Lower leg skin (tissue), 4 donors: Measurements from ENCODE around the gene CHST12. TPM values are rescaled to one million over a fixed set of nuclear protein-coding genes. Genes with fewer than 3 reads are reported as not detected.
A peak's percentile ranks its signal among the peaks of the same experiment; 100 is the strongest.

ENCODE experiments used
- DNase-seq, 2 donors: peaks; one replicate each; pipeline ENCODE4 v3.0.0-alpha.2; 2019; ENCODE audit warnings: low spot score in 2 of 2
- H3K4me3 ChIP-seq: fragments of 200-600 bp; sonication (generic); 2 replicates; pipeline ENCODE4 v1.5.1; 2017; ENCODE audit warnings: mild to moderate bottlenecking, low read depth; ENCODE audit not compliant: poor library complexity, severe bottlenecking
- POLR2A ChIP-seq, 2 donors: fragments of 450-650 bp; IDR thresholded peaks; one replicate each; pipeline ENCODE4 v1.6.1; 2016 to 2017; ENCODE audit warnings: antibody characterized with exemption in 2 of 2, mild to moderate bottlenecking in 1 of 2, moderate library complexity in 1 of 2
- WGBS, 2 donors: methylation state at CpG; one replicate each; pipeline ENCODE4 v1.1.5; 2018; 5-methylcytosine and 5-hydroxymethylcytosine counted together
- intact Hi-C: fragments of 100-400 bp; cut with DNase I; formaldehyde crosslinking; loops from one replicate; pipeline ENCODE4 v1.15.0; 2023; ENCODE audit warnings: low total_unique reads
- total RNA-seq, 4 donors: library from RNA; depleted of rRNA; stranded (reverse); fragments of >200 nt; gene quantifications; one replicate each; pipeline ENCODE4 v1.1.0, GENCODE V29; 2016
- TF ChIP-seq, protein P1 (sequence below), 3 donors: fragments of 450-650 bp; IDR thresholded peaks; one replicate each; pipeline ENCODE4 v1.5.1; 2016; ENCODE audit warnings: antibody characterized with exemption in 3 of 3, mild to moderate bottlenecking in 3 of 3, moderate library complexity in 2 of 3

Gene CHST12
- 10 to 100 TPM; 23.7 to 34.3 (median 26.8) TPM for total RNA-seq

- TF ChIP-seq POLR2A (IDR thresholded peaks at IDR 0.05): no peak
- TF ChIP-seq, protein P1, sequence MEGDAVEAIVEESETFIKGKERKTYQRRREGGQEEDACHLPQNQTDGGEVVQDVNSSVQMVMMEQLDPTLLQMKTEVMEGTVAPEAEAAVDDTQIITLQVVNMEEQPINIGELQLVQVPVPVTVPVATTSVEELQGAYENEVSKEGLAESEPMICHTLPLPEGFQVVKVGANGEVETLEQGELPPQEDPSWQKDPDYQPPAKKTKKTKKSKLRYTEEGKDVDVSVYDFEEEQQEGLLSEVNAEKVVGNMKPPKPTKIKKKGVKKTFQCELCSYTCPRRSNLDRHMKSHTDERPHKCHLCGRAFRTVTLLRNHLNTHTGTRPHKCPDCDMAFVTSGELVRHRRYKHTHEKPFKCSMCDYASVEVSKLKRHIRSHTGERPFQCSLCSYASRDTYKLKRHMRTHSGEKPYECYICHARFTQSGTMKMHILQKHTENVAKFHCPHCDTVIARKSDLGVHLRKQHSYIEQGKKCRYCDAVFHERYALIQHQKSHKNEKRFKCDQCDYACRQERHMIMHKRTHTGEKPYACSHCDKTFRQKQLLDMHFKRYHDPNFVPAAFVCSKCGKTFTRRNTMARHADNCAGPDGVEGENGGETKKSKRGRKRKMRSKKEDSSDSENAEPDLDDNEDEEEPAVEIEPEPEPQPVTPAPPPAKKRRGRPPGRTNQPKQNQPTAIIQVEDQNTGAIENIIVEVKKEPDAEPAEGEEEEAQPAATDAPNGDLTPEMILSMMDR (IDR thresholded peaks at IDR 0.05): no peak
- 1 to 8% methylated on average over 13 to 44 of the region's 89 CpGs for WGBS, 2 donors
- peak; percentile 92 to 99 for DNase-seq
- peak within 1 kb of the TSS; percentile 85 for H3K4me3 ChIP-seq
- intact Hi-C loops: no loop called here
Observed at GRCh38 chr7:2403014-2403717, at the start of gene CHST12. Gene CHST12, plus strand, starts transcription at chr7:2403611. Its CDS starts 29,029 bp downstream, at chr7:2432640.

DNA sequence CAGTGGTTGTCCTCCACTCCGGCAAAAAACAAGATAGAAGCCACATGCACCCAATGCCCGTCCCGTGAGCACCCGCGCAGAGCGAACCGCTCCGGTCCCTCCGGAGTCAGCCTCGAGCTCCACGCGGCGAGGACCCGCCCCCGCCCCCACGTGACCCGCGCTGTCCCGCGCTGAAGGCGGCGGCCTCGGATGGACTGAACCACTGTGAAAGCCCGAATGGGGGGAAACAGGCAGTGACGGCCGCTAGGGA, 49.5 kb upstream of the CHST12 start:
- intact Hi-C loops: no loop called here
- DNase-seq: peak; percentile 87 to 98
- no peak for TF ChIP-seq POLR2A (IDR thresholded peaks at IDR 0.05)
- TF ChIP-seq, protein P1 (IDR thresholded peaks at IDR 0.05): no peak
- peak overlapping the region; percentile 18 for H3K4me3 ChIP-seq
- WGBS, 2 donors: 0 to 1% methylated on average over 2 to 26 of the region's 26 CpGs

- no peak for TF ChIP-seq POLR2A (IDR thresholded peaks at IDR 0.05)
- TF ChIP-seq, protein P1 (IDR thresholded peaks at IDR 0.05): peak in 1 of 3 donors; percentile 27
- H3K4me3 ChIP-seq: peak within 1 kb of the TSS; percentile 98
- WGBS, 2 donors: 0 to 1% methylated on average over 40 to 53 of the region's 55 CpGs
- peak; percentile 86 to 98 for DNase-seq
- intact Hi-C loops: no loop called here
Observed at GRCh38 chr7:2354186-2354938, 49.0 kb upstream of the CHST12 start, which contains the start of gene EIF3B. Gene EIF3B, plus strand, starts transcription at chr7:2354827. Its CDS starts 95 bp downstream, at chr7:2354922.

- intact Hi-C loops: no loop called here
- peak overlapping the region; percentile 98 for H3K4me3 ChIP-seq
- no peak for DNase-seq
- WGBS, 2 donors: 0% methylated on average over 20 to 28 of the region's 92 CpGs
- TF ChIP-seq, protein P1 (IDR thresholded peaks at IDR 0.05): no peak
- no peak for TF ChIP-seq POLR2A (IDR thresholded peaks at IDR 0.05)
Observed at GRCh38 chr7:2354939-2355704, 48.3 kb upstream of the CHST12 start.

- TF ChIP-seq POLR2A (IDR thresholded peaks at IDR 0.05): no peak
- TF ChIP-seq, protein P1 (IDR thresholded peaks at IDR 0.05): no peak
- H3K4me3 ChIP-seq: peak overlapping the region; percentile 98
- WGBS, 2 donors: 3% methylated on average over 8 to 9 of the region's 9 CpGs
- intact Hi-C loops: no loop called here
- no peak for DNase-seq
Observed at GRCh38 chr7:2355705-2356008, 47.8 kb upstream of the CHST12 start.
